Mesodermal cell (in vitro differentiated cells): ENCODE measurements around the gene ZSCAN2.

Experiments
- H3K27ac ChIP-seq: 2 replicates; pipeline ENCODE4 v1.7.0; 2013; ENCODE audit warnings: mild to moderate bottlenecking, low read depth, low read length, moderate library complexity; ENCODE audit not compliant: severe bottlenecking
- H3K36me3 ChIP-seq: 2 replicates; pipeline ENCODE4 v1.7.1; 2013; ENCODE audit warnings: mild to moderate bottlenecking, low read length, moderate library complexity; ENCODE audit not compliant: control insufficient read depth, insufficient read depth
- H3K4me1 ChIP-seq: one replicate; pipeline ENCODE4 v1.7.1; 2013; ENCODE audit warnings: mild to moderate bottlenecking, low read length; ENCODE audit not compliant: insufficient read depth, control insufficient read depth, poor library complexity, severe bottlenecking
- H3K4me3 ChIP-seq: 2 replicates; pipeline ENCODE4 v1.7.0; 2013; ENCODE audit warnings: low read length, control low read depth, mild to moderate bottlenecking; ENCODE audit not compliant: insufficient read depth, poor library complexity, severe bottlenecking; ENCODE audit errors: extremely low read depth
- H3K9me3 ChIP-seq: 2 replicates; pipeline ENCODE4 v1.7.1; 2013; ENCODE audit warnings: mild to moderate bottlenecking, low read length, moderate library complexity; ENCODE audit not compliant: control insufficient read depth
- WGBS, 2 experiments: methylation state at CpG; one replicate each; pipeline ENCODE4 v1.1.5; 2013; ENCODE audit warnings: missing lambda C conversion rate in 2 of 2; ENCODE audit not compliant: insufficient coverage in 2 of 2; 5-methylcytosine and 5-hydroxymethylcytosine counted together

ZSCAN2 gene

GRCh38 chr15:84653910-84654688 lies 53.3 kb downstream of the ZSCAN2 start, which contains the start of gene WDR73:
TSS of gene WDR73 (minus strand) at chr15:84654283. CDS start at chr15:84654274, 9 bp downstream.
- H3K4me3 ChIP-seq, result peak within 1 kb of the TSS; percentile 80
- H3K36me3 ChIP-seq, result peaks cover 35% of the 10 kb centered on the region
- no peaks in the 10 kb centered on the region for H3K9me3 ChIP-seq
- WGBS, 2 experiments, result 0 to 1% methylated on average over 40 to 44 of the region's 49 CpGs
- peaks cover 19% of the 10 kb centered on the region for H3K4me1 ChIP-seq
- H3K27ac ChIP-seq, result peak within 1 kb of the TSS; percentile 91

- Histone ChIP-seq H3K4me1 (peaks cover 21% of the 10 kb centered on the region), H3K9me3 (no peaks in the 10 kb centered on the region), H3K36me3 (peaks cover 27% of the 10 kb centered on the region), H3K27ac (peak overlapping the region; percentile 91), H3K4me3 (peak overlapping the region; percentile 80)
- WGBS, 2 experiments, result 12 to 17% methylated on average over 17 to 18 of the region's 19 CpGs
Measured at GRCh38 chr15:84654689-84655453, 54.1 kb downstream of the ZSCAN2 start.

- H3K36me3 ChIP-seq, result peaks cover 17% of the 10 kb centered on the region
- H3K4me3 ChIP-seq, result no peak overlapping the region
- H3K4me1 ChIP-seq, result peaks cover 21% of the 10 kb centered on the region
- H3K9me3 ChIP-seq, result no peaks in the 10 kb centered on the region
- H3K27ac ChIP-seq, result no peak overlapping the region
- WGBS, 2 experiments, result 94 to 100% methylated on average over 5 to 7 of the region's 7 CpGs
Measured at GRCh38 chr15:84656972-84657371, 56.2 kb downstream of the ZSCAN2 start.

- Histone ChIP-seq H3K27ac (peak overlapping the region; percentile 79), H3K4me1 (peaks cover 15% of the 10 kb centered on the region), H3K4me3 (peak overlapping the region; percentile 41), H3K36me3 (peaks cover 14% of the 10 kb centered on the region), H3K9me3 (no peaks in the 10 kb centered on the region)
- WGBS, 2 experiments, result 28 to 43% methylated on average over 12 to 14 of the region's 17 CpGs
Measured at GRCh38 chr15:84657748-84658079, 56.9 kb downstream of the ZSCAN2 start.

- Histone ChIP-seq H3K9me3 (no peaks in the 10 kb centered on the region), H3K4me1 (peaks cover 11% of the 10 kb centered on the region), H3K4me3 (peak within 1 kb of the TSS; percentile 41), H3K36me3 (peaks cover 15% of the 10 kb centered on the region), H3K27ac (peak within 1 kb of the TSS; percentile 79)
- WGBS, 2 experiments, result 7% methylated on average over 48 of the region's 61 CpGs
Measured at GRCh38 chr15:84658080-84658787, 57.4 kb downstream of the ZSCAN2 start, which contains the start of gene NMB. TSS of gene NMB (minus strand) at chr15:84658199. CDS start at chr15:84658152, 47 bp downstream.

- Histone ChIP-seq H3K4me1 (peaks cover 9% of the 10 kb centered on the region), H3K27ac (peak overlapping the region; percentile 79), H3K4me3 (no peak overlapping the region)
Measured at GRCh38 chr15:84658788-84659411, 58.1 kb downstream of the ZSCAN2 start.

GRCh38 chr15:84659904-84660781 lies 59.3 kb downstream of the ZSCAN2 start:
- WGBS, 2 experiments, result 73 to 100% methylated on average over 1 to 2 of the region's 4 CpGs
- Histone ChIP-seq H3K27ac (no peak overlapping the region), H3K4me1 (peaks cover 9% of the 10 kb centered on the region), H3K36me3 (peaks cover 30% of the 10 kb centered on the region), H3K4me3 (no peak overlapping the region), H3K9me3 (no peaks in the 10 kb centered on the region)

More at GRCh38 chr15:84658788-84659411, 58.1 kb downstream of the ZSCAN2 start:
- Histone ChIP-seq H3K9me3 (no peaks in the 10 kb centered on the region), H3K36me3 (peaks cover 20% of the 10 kb centered on the region)
- WGBS, 2 experiments, result 60 to 75% methylated on average over 4 of the region's 7 CpGs

- Histone ChIP-seq H3K9me3 (no peaks in the 10 kb centered on the region), H3K36me3 (peaks cover 39% of the 10 kb centered on the region), H3K27ac (no peak overlapping the region), H3K4me1 (peaks cover 9% of the 10 kb centered on the region), H3K4me3 (no peak overlapping the region)
- 95 to 97% methylated on average over 5 to 9 of the region's 10 CpGs for WGBS, 2 experiments
Measured at GRCh38 chr15:84661001-84661400, 60.2 kb downstream of the ZSCAN2 start.

GRCh38 chr15:84666373-84666772 lies 65.6 kb downstream of the ZSCAN2 start:
- no peaks in the 10 kb centered on the region for H3K9me3 ChIP-seq
- peaks cover 81% of the 10 kb centered on the region for H3K36me3 ChIP-seq
- WGBS, 2 experiments, result 100% methylated on average over 1 of the region's 2 CpGs; no CpG with 5 or more reads in 1 of the 2 experiments
- H3K4me3 ChIP-seq, result no peak overlapping the region
- H3K4me1 ChIP-seq, result no peaks in the 10 kb centered on the region
- no peak overlapping the region for H3K27ac ChIP-seq
